HG03354 (cell line): ENCODE data around the gene COPZ1.
A peak's percentile ranks its signal among the peaks of the same experiment; 100 is the strongest.

Source experiments
- ATAC-seq: cut with Tn5 transposase; IDR thresholded peaks from one replicate; pipeline ENCODE4 v1.9.1; 2021; ENCODE audit warnings: mild to moderate bottlenecking; ENCODE audit not compliant: unreplicated experiment, poor library complexity, severe bottlenecking

COPZ1 gene

DNA sequence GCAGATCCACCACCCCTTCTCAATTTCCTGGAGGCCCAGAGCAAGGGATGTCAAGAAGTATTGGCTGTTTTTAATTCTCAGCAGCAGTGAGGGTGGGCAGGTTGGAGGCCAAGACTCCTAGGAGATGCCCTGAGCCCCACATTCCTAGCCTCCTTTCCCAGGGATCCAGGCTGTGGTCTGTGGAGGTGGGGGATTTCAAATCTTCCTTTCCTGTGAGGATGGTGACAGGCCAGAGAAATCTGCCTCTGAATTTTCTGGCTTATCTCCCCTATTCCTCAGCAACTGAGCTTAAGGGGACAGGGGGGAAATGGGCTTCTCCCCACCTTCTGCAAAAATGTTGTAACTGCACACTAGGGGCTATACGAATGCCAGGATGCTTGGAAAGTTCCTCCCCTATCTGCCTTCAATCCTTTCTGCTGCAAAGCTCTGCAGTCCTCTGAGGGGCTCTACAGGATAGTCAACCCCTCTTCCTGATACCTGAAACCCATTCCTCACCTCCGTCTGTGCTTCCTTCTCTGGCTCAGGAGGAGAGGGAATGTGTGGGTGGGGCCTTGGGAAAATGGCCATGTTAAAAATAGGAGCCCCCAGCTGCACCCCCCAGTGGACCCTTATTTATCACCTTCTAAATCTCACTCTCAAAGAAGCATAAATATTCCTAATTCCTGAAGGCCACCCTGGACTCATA is 32.7 kb downstream of the COPZ1 start:
- ATAC-seq = no peak

DNA sequence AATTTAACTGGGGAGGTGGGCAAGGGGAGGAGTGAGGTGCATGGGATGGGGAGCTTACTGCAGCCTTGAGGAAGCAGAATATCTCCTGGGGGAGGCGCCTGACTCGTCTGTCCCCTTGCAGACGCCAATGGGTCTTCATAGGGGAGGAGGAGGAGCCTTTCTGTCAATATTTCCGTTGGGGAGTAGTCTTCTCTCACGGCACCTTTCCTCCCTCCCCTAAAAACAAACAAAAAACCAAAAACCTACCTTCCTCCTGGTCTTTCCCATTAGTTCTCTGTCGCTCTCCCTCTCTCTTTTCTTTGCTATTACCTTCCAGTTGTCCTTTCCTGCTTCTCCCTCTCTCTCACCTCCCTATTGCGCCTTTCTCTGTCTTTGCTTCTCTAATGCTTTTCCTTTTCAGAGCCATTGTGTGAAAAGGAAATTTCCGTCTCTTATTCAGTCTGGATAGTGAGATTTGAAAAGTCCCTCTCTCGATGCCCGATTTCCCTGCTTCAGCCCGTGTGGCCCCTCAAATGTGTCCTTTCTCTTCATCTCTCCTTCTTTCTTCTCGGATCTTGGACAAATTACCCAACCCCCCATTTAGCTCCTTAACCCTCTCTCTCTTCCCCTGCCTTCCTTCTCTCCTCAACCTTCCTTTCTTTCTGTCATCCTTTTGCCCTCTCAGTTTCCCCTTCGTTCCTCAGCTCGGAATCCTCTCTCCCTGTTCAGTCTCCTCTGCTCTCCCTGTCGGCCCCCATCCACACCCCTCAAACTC is 33.4 kb downstream of the COPZ1 start:
- peak; percentile 37 for ATAC-seq

DNA sequence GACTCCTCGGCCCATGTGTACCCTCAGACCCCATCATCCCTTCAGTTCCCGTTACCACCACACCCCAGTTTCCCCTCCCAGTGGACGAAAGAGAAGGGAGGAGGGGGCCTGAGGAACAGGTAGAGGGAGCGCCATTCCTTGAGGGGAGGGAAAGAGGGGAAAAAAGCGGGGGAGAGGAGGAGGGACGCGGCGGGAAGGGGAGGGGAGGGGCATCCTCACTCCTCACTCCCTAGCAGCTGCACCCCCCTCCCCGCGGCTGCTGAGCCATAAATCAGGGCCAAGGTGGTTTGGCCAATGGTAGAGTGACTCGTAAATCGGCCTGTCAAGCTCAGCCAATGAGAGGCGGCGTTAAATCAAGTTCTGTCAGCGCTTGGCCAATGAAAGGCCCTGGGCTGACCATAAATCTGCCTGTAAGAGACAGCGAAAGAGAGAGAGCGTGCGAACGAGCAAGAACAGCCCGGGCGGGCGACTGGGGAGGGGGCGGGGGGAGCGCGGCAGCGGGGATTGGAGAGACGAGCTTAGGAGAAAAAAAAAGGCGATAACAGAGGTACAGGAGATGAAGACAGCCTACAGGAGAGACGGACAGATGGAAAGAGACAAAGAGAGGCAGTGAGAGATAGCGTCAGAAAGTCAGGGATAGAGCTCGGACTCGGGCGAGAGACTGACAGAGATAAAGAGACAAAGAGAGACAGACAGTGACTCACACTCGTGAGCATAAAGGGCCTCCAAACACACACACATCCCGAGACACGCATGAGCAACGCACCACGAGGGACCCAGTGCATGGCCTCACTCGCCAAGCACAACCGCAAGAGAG is 34.2 kb downstream of the COPZ1 start:
- ATAC-seq = peak; percentile 98

DNA sequence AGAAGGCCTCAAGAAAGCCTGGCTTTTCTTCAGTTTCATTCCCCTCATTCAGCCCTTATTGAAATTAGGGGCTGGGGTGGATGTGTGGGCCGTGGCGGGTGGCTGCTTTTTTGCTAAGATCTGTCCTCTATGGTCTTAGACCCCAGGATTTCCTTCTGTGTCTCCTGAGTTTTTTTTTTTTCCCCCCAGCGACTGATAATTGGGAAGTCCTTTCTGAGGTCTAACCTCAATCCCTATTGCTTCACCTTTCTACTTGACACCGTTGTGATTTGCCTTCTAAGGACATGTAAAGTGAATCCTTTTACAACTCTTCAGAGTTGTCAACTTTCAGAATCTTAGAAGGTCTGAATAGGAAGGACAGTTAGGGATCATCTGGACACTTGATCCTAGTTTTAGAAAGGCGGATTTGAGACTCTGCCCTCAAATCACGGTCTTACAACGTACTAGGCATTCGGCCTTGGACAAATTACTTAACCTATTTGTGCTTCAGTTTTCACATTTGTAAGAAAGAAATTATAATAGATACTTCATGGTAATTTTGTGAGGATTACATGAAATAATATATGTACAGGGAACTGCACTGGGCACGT is 34.9 kb downstream of the COPZ1 start:
- ATAC-seq = no peak

DNA sequence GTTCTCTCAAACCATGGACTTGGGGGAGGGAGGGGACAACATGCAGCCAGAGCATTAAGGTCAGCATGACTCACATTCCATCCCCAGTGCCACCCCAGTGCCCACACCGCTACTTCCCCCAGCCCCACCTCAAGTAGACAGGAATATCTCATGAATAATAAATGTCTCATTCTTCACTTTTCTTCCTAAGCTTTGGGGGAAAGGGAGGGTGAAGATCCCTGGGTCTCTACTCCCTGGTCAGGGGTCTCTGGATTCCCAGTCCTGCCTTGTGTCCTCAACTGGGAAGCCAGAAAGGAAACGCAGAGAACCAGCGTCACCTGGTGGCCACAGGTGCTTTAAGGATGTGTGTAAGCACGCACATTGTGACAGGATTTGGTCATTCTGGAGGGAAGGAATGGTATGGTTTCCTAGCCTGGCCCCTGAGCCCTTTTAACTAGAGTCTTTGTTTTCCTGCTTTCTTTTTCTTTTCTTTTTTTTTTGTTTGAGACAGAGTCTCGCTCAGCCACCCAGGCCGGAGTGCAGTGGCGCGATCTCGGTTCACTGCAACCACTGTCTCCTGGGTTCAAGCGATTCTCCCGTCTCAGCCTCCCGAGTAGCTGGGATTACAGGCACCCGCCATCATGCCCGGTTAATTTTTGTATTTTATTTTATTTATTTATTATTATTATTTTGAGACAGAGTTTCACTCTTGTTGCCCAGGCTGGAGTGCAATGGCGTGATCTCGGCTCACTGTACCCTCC is 36.0 kb downstream of the COPZ1 start:
- no peak for ATAC-seq

DNA sequence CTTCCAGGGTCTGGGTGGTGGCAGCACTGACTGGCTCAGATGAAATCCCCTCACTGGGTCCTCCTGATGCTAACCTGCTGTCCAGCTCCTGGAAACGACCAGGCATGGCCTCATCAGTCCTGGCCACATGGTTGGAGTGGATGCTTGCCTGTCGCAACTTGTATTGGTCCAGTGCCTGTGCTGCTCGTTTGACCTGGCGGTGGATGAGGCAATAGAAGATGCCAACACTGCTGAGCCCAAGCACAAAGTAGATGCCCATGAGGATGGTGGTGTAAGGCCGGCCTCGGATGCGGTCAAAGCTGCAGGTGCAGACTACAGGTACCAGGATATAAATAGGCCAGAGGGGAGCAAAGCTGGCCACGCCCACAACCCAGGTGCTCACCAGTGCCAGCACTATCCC is 38.1 kb downstream of the COPZ1 start:
- no peak for ATAC-seq

DNA sequence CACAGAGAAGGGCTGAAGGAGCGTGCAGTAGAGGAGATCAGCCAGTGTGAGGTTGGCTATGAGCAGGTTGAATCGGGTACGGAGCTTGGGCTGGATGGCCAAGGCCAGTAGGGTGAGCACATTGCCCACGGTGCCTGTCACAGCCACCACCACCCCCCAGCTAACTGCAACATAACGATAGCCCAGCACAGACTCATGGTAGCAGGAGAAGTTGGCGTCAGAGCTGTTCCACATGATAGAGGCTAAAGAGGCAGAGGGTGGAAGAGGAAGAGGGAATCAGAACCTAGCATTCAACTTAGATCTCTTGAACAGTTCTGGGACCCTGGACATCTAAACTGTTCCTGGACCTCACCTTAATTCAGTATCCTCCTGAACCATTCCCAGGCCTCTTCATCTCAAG is 38.7 kb downstream of the COPZ1 start:
- ATAC-seq = no peak

DNA sequence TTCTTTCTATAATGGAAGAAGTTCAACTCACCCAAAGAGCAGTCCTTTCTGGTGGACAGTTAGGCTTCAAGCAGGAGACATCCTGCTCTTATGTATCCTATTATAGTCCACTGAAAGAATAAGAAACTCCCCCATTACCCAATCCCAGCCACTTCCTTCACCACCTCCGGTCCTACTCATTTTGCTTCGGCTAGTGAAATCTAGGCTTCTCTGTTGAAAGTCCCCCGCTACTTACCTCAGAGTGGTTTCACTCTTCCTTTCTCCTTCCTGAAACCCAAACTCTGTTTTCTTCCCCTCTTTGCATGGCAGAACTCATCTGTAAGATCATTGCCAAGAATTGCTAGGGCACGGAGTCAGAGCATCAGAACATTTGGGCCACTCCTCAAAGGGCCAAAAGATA is 39.5 kb downstream of the COPZ1 start, which contains the start of gene GPR84:
Gene GPR84, minus strand, starts transcription at position 74 of the 400 bp plus-strand sequence. CDS start 635 bp downstream, outside the sequence.
- ATAC-seq = peak; percentile 41

DNA sequence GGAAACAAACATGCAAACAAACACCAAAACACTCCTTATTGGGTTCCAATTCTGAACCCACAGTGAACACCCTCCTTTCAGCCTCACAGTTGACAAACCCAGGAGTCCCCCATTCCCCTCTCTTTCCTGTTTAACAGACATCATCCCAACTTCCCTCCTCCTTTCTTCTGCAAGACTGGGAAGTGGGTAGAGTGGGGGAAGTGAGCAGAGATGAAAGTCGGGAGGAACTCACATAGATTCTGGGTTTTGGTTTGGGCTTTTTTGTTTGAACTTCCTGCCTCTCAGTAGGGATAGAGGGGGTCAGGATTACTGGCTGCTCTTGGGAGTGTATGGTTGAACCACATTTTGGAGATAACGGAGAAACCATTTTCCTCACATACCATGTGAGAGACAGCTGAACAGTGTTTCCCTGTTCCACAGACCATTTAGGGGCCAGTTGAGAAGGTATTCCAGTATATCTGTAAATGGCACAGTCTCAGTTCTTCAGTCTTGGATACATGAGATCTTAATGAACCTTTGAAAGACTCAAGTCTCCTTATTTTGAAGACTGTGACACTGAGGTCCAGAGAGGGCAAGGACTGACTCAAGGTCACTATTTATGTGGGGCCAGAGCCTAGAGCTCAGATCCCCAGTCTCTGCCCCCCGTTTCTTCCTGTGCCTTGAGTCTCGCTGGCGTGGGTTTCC is 43.2 kb downstream of the COPZ1 start:
- peak; percentile 4 for ATAC-seq

DNA sequence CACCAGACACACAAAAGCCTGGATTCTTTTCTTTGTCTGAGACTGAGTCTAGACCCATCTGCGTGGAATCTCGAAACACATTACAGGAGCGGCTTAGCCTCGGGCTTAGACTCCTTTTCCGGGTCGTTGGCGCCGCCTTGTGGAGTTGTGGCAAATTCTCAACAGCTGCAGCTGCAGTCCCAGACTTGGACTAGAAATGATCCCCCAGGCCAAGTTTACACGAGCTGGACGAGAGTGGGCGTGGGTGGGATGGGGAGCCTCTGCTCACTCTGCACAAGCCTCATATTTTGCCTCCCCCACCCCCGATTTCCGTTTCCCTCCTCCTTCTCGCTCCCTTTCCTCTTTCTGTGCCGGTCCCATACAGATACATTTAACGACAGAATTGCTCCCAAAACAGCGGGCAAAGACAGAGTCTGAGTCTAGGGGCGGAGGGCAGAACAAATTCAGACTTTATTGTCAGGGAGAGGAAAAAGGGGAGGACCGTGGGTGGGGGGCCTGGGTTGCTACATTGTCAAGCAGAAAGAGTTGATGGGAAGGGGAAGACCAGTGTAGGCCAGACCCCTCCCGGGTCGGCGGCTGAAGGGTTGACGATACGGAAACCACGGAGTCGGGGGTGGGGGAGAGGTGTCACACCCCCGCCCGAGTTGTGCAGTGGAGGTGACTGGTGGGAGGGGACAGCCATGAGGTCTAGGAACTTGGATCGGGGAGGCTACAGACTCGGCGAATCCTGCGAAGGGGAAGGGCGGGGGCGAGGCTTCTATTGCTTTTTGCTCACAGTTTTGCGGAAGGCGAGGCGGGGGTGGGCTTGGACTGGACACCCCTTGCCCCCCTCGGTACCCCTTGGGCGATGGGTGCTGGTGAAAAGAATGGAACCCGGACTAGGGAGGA is 44.0 kb downstream of the COPZ1 start:
- peak; percentile 73 for ATAC-seq

DNA sequence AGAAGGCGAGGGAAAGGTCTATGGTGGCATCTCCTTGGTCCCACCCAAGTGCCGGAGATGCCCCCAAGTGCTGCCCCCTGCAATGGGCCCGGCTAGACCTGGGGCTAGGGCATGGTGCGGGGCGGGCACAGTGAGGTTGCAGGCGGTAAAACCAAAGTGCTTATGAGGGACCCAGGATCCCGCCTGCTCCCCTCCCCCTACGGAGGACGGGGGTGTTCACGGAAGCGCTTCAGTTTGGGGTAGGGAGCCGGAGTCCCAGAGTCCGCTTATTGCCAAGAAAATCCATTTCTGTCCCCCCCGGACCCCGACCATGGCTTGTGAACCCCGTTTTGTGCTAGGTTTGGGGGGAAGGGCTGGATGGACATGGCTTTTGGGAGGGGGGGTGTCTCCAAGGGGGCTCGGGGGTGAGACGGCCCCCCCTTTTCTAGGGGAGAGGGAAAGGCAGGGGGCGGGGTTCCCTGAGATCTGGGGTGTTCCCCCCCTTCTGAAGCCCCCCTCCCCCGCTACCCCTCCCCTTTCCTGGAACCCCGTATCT is 44.7 kb downstream of the COPZ1 start:
- no peak for ATAC-seq

DNA sequence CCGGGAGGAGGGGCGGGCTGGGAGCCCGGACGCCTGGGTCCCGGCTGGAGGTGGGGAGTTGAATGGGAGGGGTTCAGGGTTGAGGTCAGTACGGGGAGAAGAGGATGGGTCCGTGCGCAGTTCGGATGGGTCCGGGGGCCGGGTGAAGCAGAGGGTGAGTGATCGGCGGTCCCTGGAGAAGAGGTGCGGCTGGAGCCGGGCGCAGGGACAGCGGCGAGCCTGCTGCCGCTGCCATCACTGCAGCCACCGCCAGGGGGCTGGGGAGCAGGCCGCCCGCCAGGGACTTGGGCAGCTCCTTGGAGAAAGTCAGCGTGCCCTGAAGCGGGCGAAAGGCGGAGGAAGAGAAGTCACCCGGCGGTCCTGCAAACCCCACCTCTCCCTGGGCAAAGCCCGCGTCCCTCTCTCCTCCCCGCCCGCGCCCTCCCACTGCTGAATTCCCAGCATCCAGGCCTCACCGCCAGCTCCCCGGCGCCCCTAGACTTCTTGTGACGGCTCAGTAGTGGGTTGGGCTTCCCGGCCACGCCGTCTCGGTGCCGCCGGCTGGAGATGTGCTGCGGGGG is 45.3 kb downstream of the COPZ1 start:
- ATAC-seq = peak; percentile 69

DNA sequence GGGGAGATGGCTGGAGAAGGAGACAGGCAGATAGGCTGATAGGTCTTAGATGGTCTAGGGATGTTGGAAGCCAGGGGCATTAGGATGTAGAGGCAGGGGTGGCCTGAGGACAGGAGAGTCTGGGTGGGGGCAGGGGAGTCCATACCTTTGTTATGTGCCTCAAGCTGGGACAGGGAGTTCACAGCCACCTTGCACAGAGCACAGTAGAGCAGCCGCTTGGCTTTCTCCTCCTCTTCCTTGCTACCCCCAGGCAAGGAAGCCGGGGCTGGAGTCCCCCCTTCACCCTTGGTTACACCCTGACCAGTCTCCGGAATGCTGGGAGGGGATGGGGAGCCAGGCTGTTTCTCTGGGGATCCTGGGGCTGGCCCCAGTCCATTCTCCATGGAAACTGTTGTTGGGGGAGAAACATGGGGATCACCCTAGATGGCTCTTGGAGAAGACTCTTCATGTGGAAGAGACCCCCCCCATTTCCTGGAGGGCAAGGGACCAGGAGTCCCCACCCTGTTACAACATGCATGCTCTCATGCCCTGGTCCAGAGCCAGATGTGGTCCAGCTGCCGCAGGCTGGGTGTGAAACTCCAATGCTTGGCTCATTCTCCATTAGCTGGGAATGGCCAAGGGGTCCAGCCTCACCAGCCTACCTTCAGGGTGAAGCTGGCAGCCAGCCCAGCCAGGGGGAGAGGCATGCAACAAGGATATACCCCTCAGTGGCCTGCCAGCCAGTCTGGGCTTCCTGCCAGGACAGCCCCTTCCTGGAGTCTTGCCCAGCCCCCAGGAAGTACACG is 46.6 kb downstream of the COPZ1 start:
- no peak for ATAC-seq

DNA sequence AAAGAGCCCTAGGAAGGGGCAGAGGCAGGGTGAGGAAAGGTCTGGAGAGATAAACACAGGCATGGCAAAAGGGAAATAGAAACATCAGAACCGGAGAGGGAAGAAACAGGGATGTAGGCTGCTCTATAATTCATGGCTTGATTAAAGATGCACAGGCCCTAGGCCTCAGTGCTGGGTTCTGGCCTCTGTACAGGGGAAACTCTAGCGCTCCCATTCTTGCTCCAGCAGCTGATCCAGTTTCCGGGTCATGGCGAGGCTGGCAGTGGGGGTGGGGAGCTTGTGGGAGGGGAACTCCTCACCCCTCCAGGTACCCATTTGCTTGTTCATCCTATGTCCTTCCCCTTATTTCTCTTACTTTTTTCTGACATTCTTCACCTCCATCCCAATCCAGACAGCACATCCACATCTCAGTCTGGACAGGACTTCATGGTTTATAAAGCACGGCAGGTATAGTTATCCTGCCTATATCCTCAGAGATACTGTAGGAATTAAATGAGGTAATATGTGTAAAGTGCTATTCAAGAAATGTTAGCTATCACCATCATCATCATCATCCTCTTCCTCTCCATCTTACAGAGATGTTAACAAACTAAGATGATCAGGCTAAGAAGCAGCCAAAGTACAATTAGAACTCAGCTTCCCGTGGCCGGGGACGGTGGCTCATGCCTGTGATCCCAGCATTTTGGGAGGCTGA is 47.3 kb downstream of the COPZ1 start:
- ATAC-seq = no peak

DNA sequence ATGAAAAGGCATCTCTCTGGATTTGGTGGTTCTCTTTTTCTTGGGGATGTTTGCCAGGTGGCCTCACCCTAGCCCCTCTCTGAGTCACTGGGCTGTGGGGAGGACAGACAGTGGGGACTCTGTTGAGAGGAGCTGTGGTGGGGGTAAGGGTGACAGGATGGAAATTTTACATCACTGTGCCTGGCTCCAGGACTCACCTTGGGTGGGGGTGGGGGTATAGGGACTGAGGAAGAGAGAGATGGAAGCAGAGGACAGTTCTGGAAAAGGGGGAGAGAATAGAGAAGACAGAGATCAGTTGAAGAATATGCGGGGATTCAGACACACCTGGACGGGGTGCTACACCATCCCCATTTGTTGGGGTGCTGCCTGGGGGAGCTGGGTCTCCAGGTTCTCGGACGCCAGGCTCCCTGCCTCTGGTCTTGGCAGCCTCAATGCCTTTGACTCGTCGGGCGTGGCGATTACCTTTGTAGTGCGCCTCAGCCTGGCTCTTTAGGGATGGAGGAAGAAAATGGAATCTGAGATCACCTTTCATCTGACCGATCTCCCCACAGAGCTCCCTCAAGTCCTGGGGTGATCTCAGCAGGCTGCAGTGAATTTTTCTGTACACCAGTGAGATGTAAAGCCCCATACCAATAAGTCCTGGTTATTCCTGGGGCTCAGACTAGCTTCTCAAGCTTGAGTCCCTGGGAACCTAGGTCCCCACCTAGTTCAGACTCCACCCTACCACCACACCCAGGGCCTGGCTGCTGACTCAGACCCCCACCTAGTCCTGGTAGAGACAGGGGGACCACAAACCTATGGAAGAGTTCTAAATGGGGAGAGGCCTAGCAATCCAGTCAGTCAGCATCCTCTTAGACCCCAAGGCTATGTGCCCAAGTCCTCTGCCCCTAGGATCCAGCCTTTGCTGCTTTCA is 49.0 kb downstream of the COPZ1 start:
- no peak for ATAC-seq
